Esophagus muscularis mucosa (tissue), 3 donors: ENCODE data around the gene DNMBP.

Experiments used
- POLR2A ChIP-seq: fragments of 450-650 bp; IDR thresholded peaks from one replicate; pipeline ENCODE4 v1.6.1; 2017; ENCODE audit warnings: antibody characterized with exemption, moderate library complexity, mild to moderate bottlenecking, low read depth
- TF ChIP-seq, protein P1 (sequence below), 3 experiments: fragments of 200-600 bp in 2 of 3; fragments of 450-650 bp in 1 of 3; sonication (generic) in 2 of 3; IDR thresholded peaks; one replicate each; pipeline ENCODE4 v1.5.1; 2017 to 2019; ENCODE audit warnings: antibody characterized with exemption in 3 of 3, mild to moderate bottlenecking in 2 of 3, moderate library complexity in 1 of 3

DNA sequence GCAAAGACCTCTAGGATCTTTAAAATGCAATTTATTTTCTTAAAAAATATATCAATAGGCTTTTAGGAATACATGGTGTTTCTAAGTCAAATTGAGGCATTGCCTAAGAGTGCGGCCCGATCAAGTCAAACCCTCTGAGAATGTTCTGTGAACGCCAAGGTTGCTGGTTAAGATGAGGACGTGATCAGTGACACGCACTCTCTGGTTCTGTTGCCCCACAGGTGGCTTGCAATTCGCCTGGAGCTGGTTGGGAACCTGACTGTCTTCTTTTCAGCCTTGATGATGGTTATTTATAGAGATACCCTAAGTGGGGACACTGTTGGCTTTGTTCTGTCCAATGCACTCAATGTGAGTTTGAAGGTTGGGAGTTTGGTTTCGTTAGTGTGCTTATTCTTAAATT lies 168.0 kb downstream of the DNMBP start:
- no peak for TF ChIP-seq POLR2A
- TF ChIP-seq, protein P1, sequence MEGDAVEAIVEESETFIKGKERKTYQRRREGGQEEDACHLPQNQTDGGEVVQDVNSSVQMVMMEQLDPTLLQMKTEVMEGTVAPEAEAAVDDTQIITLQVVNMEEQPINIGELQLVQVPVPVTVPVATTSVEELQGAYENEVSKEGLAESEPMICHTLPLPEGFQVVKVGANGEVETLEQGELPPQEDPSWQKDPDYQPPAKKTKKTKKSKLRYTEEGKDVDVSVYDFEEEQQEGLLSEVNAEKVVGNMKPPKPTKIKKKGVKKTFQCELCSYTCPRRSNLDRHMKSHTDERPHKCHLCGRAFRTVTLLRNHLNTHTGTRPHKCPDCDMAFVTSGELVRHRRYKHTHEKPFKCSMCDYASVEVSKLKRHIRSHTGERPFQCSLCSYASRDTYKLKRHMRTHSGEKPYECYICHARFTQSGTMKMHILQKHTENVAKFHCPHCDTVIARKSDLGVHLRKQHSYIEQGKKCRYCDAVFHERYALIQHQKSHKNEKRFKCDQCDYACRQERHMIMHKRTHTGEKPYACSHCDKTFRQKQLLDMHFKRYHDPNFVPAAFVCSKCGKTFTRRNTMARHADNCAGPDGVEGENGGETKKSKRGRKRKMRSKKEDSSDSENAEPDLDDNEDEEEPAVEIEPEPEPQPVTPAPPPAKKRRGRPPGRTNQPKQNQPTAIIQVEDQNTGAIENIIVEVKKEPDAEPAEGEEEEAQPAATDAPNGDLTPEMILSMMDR (IDR thresholded peaks at IDR 0.05): no peak
